ENCODE measurements around the gene PCGF5. TPM values are rescaled to one million over a fixed set of nuclear protein-coding genes. Genes with fewer than 3 reads are reported as not detected.
"Not testable (repeated sequence)": the region's sequence is repeated elsewhere in the genome, so short reads cannot be mapped to it uniquely, and the experiment has no call there.

The PCGF5 gene
- total RNA-seq, 1 donor from 2014 or later = 36.6 TPM

DNA sequence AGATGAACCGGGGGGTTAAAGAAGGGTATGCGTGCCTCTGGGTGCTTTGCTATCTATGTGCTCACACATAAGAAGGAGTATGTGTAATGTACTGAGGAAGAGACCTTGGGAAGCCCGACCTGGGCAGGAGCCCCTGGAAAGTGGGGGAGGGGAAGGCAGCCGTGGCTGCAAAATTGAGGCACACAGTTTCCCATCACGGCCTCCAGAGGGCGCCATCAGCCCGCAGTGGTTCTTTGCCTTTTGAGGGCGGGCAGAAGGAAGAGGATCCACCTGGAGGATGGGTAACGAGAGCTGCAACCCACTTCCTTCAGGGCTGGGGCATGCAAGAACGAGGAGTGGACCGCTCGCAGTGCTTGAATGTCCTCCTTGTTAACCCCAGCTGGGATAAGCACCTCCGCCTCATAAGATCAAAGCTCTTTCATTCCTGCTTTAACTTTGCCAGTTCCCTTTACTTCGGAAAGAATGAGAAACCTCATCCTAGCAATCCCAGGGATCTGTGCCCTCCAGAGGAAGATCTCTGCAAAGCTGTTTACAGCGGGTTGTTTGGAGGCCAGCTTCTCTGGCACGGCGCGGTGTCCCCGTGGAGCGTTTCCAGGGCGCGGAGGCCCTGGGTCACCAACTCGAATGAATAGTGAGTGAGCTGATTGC lies 77.9 kb downstream of the PCGF5 start:
- Histone ChIP-seq H3K36me3 (ENCODE audit: control insufficient read depth, insufficient read depth, low read length) (no peaks in the 10 kb centered on the region), H3K4me3 (ENCODE audit: low read depth, low read length) (peak overlapping the region; percentile 43), H3K27me3 (ENCODE audit: control insufficient read depth, insufficient read depth, low read length) (no peaks in the 10 kb centered on the region)
- DNase-seq (ENCODE audit: low read depth) = peak; percentile 42
- TF ChIP-seq, protein P1, sequence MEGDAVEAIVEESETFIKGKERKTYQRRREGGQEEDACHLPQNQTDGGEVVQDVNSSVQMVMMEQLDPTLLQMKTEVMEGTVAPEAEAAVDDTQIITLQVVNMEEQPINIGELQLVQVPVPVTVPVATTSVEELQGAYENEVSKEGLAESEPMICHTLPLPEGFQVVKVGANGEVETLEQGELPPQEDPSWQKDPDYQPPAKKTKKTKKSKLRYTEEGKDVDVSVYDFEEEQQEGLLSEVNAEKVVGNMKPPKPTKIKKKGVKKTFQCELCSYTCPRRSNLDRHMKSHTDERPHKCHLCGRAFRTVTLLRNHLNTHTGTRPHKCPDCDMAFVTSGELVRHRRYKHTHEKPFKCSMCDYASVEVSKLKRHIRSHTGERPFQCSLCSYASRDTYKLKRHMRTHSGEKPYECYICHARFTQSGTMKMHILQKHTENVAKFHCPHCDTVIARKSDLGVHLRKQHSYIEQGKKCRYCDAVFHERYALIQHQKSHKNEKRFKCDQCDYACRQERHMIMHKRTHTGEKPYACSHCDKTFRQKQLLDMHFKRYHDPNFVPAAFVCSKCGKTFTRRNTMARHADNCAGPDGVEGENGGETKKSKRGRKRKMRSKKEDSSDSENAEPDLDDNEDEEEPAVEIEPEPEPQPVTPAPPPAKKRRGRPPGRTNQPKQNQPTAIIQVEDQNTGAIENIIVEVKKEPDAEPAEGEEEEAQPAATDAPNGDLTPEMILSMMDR (IDR thresholded peaks at IDR 0.05; ENCODE audit: insufficient read depth, low read length, poor library complexity, severe bottlenecking) = peak; percentile 95

DNA sequence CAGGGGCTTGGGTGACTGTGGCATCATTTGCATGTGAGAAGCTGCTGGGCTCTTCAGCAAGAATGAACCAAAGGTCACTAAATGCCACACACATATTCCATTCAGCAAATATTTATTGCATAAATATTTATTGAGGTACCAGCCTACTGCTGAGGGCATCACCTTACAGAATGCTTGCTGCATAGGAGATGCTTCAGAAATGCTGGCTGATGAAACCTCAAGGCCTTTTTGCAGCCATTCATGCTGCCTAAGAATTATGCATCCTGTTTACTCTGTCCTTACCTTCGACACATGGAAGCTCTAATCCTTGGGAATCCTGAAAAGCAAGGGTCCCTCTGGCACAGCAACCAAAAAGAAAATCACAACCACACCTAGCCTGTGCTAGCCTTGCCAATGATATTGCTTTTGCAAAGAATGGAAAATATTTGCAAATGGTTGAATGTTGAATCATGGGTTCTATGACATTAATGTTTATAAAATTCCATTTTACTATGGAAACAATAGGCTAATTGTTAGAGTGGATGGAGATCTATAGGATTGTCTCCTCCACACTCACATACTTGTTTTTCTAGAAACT lies 79.6 kb downstream of the PCGF5 start:
- H3K36me3 ChIP-seq (ENCODE audit: control insufficient read depth, insufficient read depth, low read length) = no peaks in the 10 kb centered on the region
- no peak overlapping the region for H3K4me3 ChIP-seq (ENCODE audit: low read depth, low read length)
- TF ChIP-seq, protein P1 (IDR thresholded peaks at IDR 0.05; ENCODE audit: insufficient read depth, low read length, poor library complexity, severe bottlenecking) = no peak
- DNase-seq (ENCODE audit: low read depth) = no peak
- no peaks in the 10 kb centered on the region for H3K27me3 ChIP-seq (ENCODE audit: control insufficient read depth, insufficient read depth, low read length)

DNA sequence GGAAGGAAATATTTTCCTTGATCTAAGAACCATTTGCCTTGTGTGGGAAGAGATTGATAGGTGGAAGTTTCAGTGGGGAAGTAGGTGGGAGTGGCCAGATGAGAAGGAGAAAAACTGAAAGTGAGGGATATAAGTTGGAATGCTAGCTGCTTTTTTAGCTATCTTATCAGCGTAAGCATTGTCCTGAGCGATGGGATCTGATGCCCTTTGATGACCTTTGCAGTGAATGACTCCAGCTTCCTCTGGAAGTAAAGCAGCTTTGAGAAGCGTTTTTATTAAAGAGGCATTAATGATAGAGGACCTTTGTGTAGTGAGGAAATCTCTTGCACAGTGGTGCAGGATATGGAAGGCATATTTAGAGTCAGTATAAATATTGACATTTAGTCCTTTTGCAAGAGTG lies 82.5 kb downstream of the PCGF5 start:
- not testable (repeated sequence) for DNase-seq (ENCODE audit: low read depth); H3K27me3 ChIP-seq (ENCODE audit: control insufficient read depth, insufficient read depth, low read length); H3K4me3 ChIP-seq (ENCODE audit: low read depth, low read length); H3K36me3 ChIP-seq (ENCODE audit: control insufficient read depth, insufficient read depth, low read length)

DNA sequence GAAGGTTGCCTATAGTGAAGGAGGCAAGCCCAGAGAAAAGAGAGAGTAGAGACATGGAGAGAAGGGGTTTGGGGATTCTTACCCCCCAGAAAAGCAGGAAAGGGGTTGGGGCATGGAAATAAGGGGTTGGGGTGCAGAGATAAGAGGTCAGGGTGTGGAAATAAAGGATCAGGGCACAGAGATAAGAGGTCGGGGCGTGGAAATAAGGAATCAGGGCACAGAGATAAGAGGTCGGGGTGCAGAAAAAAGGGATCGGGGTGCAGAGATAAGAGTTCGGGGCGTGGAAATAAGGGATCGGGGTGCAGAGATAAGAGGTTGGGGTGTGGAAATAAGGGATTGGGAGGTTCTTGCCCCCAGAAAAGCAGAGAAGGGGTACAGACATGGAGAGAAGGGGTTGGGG lies 85.5 kb downstream of the PCGF5 start:
- not testable (repeated sequence) for H3K27me3 ChIP-seq (ENCODE audit: control insufficient read depth, insufficient read depth, low read length); H3K36me3 ChIP-seq (ENCODE audit: control insufficient read depth, insufficient read depth, low read length); DNase-seq (ENCODE audit: low read depth); H3K4me3 ChIP-seq (ENCODE audit: low read depth, low read length)

DNA sequence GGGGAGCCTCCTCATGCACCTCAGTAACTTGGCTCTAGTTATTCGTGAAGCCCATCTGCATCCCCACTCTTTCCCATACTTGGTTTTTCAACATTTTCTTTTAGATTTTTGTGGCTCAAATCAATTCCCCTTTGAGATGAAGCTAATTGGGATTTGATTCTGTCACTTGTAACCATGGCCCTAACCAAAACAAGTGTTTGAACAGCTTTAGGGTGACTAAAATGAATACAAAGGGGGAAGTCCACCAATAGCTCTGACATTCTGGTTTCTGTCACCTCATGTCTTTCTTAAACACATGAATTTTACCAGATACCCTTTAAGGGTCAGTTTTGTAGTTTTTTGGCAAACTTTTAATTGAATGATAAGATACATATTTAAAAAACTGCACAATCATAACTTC lies 87.0 kb downstream of the PCGF5 start:
- Histone ChIP-seq H3K27me3 (ENCODE audit: control insufficient read depth, insufficient read depth, low read length) (peaks cover 2% of the 10 kb centered on the region), H3K4me3 (ENCODE audit: low read depth, low read length) (no peak overlapping the region), H3K36me3 (ENCODE audit: control insufficient read depth, insufficient read depth, low read length) (no peaks in the 10 kb centered on the region)
- no peak for DNase-seq (ENCODE audit: low read depth)
- TF ChIP-seq, protein P1 (IDR thresholded peaks at IDR 0.05; ENCODE audit: insufficient read depth, low read length, poor library complexity, severe bottlenecking) = no peak

DNA sequence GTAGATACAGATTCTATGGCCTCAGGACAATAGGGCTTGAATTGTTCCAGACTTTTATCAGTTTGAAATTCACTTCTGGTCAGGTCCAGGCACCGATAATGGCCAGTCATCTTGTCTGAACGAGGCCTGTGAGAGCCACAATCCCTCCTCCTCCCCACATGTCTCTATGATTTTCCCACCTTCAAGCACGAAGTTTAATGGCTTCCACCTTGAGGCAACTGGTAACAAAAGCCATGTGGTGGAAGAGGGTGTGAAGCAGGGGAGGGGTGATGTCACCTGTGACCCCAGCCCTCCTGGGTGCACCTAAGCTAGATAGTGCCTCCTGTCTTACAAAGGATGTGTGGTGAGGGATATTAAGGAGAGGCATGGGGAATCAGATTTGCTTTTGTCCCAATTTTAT lies 89.2 kb downstream of the PCGF5 start:
- TF ChIP-seq, protein P1 (IDR thresholded peaks at IDR 0.05; ENCODE audit: insufficient read depth, low read length, poor library complexity, severe bottlenecking) = no peak
- Histone ChIP-seq H3K27me3 (ENCODE audit: control insufficient read depth, insufficient read depth, low read length) (peaks cover 2% of the 10 kb centered on the region), H3K36me3 (ENCODE audit: control insufficient read depth, insufficient read depth, low read length) (no peaks in the 10 kb centered on the region), H3K4me3 (ENCODE audit: low read depth, low read length) (no peak overlapping the region)
- DNase-seq (ENCODE audit: low read depth) = no peak
